Measurements from ENCODE around the gene TICRR. TPM values are rescaled to one million over a fixed set of nuclear protein-coding genes. Genes with fewer than 3 reads are reported as not detected.
A peak's percentile ranks its signal among the peaks of the same experiment; 100 is the strongest.

Gene TICRR
- total RNA-seq, 1 donor from 2014 or later: 5.2 TPM

DNA sequence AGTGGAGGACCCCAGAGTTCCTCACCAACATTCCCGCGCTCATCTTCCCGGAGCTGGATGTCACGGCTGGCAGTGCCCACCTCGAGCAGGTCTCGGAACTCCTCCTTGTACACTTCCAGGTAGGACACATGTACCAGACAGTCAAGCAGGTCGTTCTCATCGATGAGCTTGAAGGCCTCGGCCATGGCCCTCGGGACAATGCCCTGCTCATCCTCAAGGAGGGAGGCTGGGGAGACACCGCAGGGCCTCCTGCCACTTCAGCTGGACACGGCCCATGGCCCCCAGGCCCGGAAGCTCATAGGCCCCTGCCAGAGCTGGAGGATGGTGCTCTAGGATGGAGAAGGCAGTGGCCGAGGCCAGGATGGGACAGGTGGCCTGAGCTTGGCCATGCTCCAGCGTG lies 74.4 kb downstream of the TICRR start:
- no peak for DNase-seq (ENCODE audit: extremely low spot score in 2 of 2)
- intact Hi-C loops (cut with DNase I): no loop called here

GRCh38 chr15:89652131-89652530 lies 76.9 kb downstream of the TICRR start:
- intact Hi-C loops (cut with DNase I): no loop called here
- TF ChIP-seq POLR2A (IDR thresholded peaks at IDR 0.05) (no peak), POLR2AphosphoS5 (IDR thresholded peaks at IDR 0.05; ENCODE audit: insufficient read depth in 1 of 2, low read depth in 1 of 2) (no peak)
- TF ChIP-seq, protein P1, sequence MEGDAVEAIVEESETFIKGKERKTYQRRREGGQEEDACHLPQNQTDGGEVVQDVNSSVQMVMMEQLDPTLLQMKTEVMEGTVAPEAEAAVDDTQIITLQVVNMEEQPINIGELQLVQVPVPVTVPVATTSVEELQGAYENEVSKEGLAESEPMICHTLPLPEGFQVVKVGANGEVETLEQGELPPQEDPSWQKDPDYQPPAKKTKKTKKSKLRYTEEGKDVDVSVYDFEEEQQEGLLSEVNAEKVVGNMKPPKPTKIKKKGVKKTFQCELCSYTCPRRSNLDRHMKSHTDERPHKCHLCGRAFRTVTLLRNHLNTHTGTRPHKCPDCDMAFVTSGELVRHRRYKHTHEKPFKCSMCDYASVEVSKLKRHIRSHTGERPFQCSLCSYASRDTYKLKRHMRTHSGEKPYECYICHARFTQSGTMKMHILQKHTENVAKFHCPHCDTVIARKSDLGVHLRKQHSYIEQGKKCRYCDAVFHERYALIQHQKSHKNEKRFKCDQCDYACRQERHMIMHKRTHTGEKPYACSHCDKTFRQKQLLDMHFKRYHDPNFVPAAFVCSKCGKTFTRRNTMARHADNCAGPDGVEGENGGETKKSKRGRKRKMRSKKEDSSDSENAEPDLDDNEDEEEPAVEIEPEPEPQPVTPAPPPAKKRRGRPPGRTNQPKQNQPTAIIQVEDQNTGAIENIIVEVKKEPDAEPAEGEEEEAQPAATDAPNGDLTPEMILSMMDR (IDR thresholded peaks at IDR 0.05): no peak
- Histone ChIP-seq H3K9me3 (no peaks in the 10 kb centered on the region), H3K4me1 (peaks cover 12% of the 10 kb centered on the region), H3K27ac (no peak overlapping the region), H3K36me3 (peaks cover 0 to 3% of the 10 kb centered on the region in 2 donors), H3K27me3 (no peaks in the 10 kb centered on the region), H3K4me3 (no peak overlapping the region)
- DNase-seq (ENCODE audit: extremely low spot score in 2 of 2): no peak

More for the DNA sequence above, 74.4 kb downstream of the TICRR start:
- no peaks in the 10 kb centered on the region for H3K9me3 ChIP-seq
- no peaks in the 10 kb centered on the region for H3K27me3 ChIP-seq
- peaks cover 0 to 3% of the 10 kb centered on the region in 2 donors for H3K36me3 ChIP-seq
- no peak overlapping the region for H3K27ac ChIP-seq
- peaks cover 7% of the 10 kb centered on the region for H3K4me1 ChIP-seq
- no peak for TF ChIP-seq POLR2A (IDR thresholded peaks at IDR 0.05)
- TF ChIP-seq, protein P1 (IDR thresholded peaks at IDR 0.05): no peak
- no peak for TF ChIP-seq POLR2AphosphoS5 (IDR thresholded peaks at IDR 0.05; ENCODE audit: insufficient read depth in 1 of 2, low read depth in 1 of 2)
- no peak overlapping the region for H3K4me3 ChIP-seq

DNA sequence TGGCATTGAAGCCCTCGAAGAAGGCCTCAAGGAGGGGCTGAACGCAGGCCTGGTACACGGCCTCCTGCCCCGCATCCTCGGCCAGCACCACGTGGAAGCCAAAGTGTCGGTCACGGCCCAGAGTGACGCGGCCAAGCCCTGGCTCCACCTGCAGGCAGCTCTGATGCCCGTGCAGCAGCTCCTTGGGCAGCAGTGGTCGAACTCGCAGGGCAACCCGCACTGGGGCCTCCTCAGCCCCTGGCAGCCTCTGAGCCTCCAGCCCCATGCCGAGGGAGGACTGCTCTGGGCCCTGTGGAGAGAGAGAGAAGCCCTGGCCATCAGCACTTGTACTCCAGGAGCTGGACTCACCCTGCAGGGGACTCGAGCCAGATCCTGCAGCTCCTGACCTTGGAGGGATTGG lies 77.4 kb downstream of the TICRR start:
- TF ChIP-seq POLR2A (IDR thresholded peaks at IDR 0.05): no peak
- TF ChIP-seq, protein P1 (IDR thresholded peaks at IDR 0.05): no peak
- no peak for TF ChIP-seq POLR2AphosphoS5 (IDR thresholded peaks at IDR 0.05; ENCODE audit: insufficient read depth in 1 of 2, low read depth in 1 of 2)
- Histone ChIP-seq H3K36me3 (peaks cover 0 to 3% of the 10 kb centered on the region in 2 donors), H3K27ac (no peak overlapping the region), H3K4me1 (peaks cover 12% of the 10 kb centered on the region), H3K27me3 (no peaks in the 10 kb centered on the region), H3K9me3 (no peaks in the 10 kb centered on the region), H3K4me3 (no peak overlapping the region)
- intact Hi-C loops (cut with DNase I): no loop called here
- no peak for DNase-seq (ENCODE audit: extremely low spot score in 2 of 2)

- TF ChIP-seq POLR2AphosphoS5 (IDR thresholded peaks at IDR 0.05; ENCODE audit: insufficient read depth in 1 of 2, low read depth in 1 of 2) (no peak), POLR2A (IDR thresholded peaks at IDR 0.05) (no peak)
- Histone ChIP-seq H3K4me1 (peaks cover 12% of the 10 kb centered on the region), H3K27ac (no peak overlapping the region), H3K27me3 (no peaks in the 10 kb centered on the region), H3K36me3 (peaks cover 0 to 3% of the 10 kb centered on the region in 2 donors), H3K4me3 (no peak overlapping the region), H3K9me3 (no peaks in the 10 kb centered on the region)
- no peak for DNase-seq (ENCODE audit: extremely low spot score in 2 of 2)
- intact Hi-C loops (cut with DNase I): no loop called here
Measured at GRCh38 chr15:89653578-89653977, 78.3 kb downstream of the TICRR start.

DNA sequence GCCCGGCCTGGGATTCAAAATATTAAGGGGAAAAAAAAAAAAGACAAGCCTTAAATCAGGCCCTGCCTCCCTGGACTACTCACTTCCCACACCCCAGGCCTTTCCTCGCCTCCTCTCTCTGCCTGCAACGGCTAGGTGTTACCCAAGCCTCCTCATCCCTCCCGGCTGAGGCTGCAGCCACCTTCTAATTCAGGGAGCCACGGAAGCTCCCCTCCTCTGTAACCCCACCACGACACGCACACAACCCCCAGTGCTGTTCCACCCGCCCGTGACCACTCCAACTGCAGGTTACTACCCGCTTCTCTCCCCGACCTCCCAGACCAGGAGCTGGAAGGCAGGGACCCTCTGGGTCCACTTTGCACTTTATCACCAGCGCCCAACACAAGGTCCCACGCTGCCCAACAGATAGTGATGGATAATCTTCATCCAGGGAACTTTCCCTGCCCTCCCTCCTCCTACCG lies 79.1 kb downstream of the TICRR start:
- TF ChIP-seq POLR2AphosphoS5 (IDR thresholded peaks at IDR 0.05; ENCODE audit: insufficient read depth in 1 of 2, low read depth in 1 of 2) (no peak), POLR2A (IDR thresholded peaks at IDR 0.05) (no peak)
- TF ChIP-seq, protein P1 (IDR thresholded peaks at IDR 0.05): no peak
- no peaks in the 10 kb centered on the region for H3K27me3 ChIP-seq
- peaks cover 12% of the 10 kb centered on the region for H3K4me1 ChIP-seq
- no peaks in the 10 kb centered on the region for H3K36me3 ChIP-seq
- H3K27ac ChIP-seq: peak overlapping the region; percentile 58
- intact Hi-C loops (cut with DNase I): no loop called here
- H3K4me3 ChIP-seq: peak overlapping the region; percentile 70 to 78
- no peaks in the 10 kb centered on the region for H3K9me3 ChIP-seq
- DNase-seq (ENCODE audit: extremely low spot score in 2 of 2): no peak

Data from vagina (tissue), 2 donors.